Thyroid gland (tissue), 4 donors: ENCODE data around the gene KRT79. TPM values are rescaled to one million over a fixed set of nuclear protein-coding genes. Genes with fewer than 3 reads are reported as not detected.

Experiments used
- DNase-seq, 2 donors: peaks; one replicate each; pipeline ENCODE4 v3.0.0-alpha.2; 2019
- H3K27ac ChIP-seq, 3 donors: fragments of 200-600 bp; sonication (generic); 1 replicate in 2 of 3; 2 replicates in 1 of 3; pipeline ENCODE4 v1.5.1; 2016 to 2019; ENCODE audit warnings: mild to moderate bottlenecking in 1 of 3, moderate library complexity in 1 of 3
- H3K27me3 ChIP-seq: fragments of 200-600 bp; sonication (generic); one replicate; pipeline ENCODE4 v1.5.1; 2019
- H3K36me3 ChIP-seq, 2 donors: fragments of 200-600 bp; sonication (generic); one replicate each; pipeline ENCODE4 v1.5.1; 2016 to 2019
- H3K4me1 ChIP-seq, 2 donors: fragments of 200-600 bp; sonication (generic); one replicate each; pipeline ENCODE4 v1.5.1; 2017 to 2019
- H3K4me3 ChIP-seq, 3 donors: fragments of 200-600 bp; sonication (generic); replicated peaks in 1 of 3; 1 replicate in 2 of 3; 2 replicates in 1 of 3; pipeline ENCODE4 v1.5.1; 2016; ENCODE audit warnings: mild to moderate bottlenecking in 1 of 3
- H3K9me3 ChIP-seq: fragments of 200-600 bp; sonication (generic); one replicate; pipeline ENCODE4 v1.5.1; 2017
- CTCF ChIP-seq, 6 experiments: fragments of 200-600 bp in 3 of 6; fragments of 450-650 bp in 3 of 6; sonication (generic) in 3 of 6; IDR thresholded peaks; one replicate each; pipeline ENCODE4 v1.5.1; 2016 to 2019; ENCODE audit warnings: antibody characterized with exemption in 6 of 6, mild to moderate bottlenecking in 2 of 6, inconsistent platforms in 1 of 6, moderate library complexity in 1 of 6
- POLR2A ChIP-seq, 2 donors: fragments of 450-650 bp; IDR thresholded peaks; one replicate each; pipeline ENCODE4 v1.6.1; 2017; ENCODE audit warnings: antibody characterized with exemption in 2 of 2, mild to moderate bottlenecking in 2 of 2, moderate library complexity in 1 of 2
- WGBS, 2 donors: methylation state at CpG; one replicate each; pipeline ENCODE4 v1.1.5; 2017; 5-methylcytosine and 5-hydroxymethylcytosine counted together
- intact Hi-C: fragments of 100-400 bp; cut with DNase I; formaldehyde crosslinking; loops from one replicate; pipeline ENCODE4 v1.15.1; 2023
- total RNA-seq, 4 donors: library from RNA; depleted of rRNA; stranded (reverse); fragments of >200 nt; gene quantifications; one replicate each; pipeline ENCODE4 v1.2.3, GENCODE V29; 2016

Gene KRT79
- total RNA-seq, 4 donors from 2014 or later, result not detected

- Histone ChIP-seq H3K4me3 (no peak overlapping the region), H3K27ac (no peak overlapping the region), H3K9me3 (no peaks in the 10 kb centered on the region), H3K27me3 (no peaks in the 10 kb centered on the region), H3K36me3 (no peaks in the 10 kb centered on the region), H3K4me1 (peaks cover 0 to 14% of the 10 kb centered on the region in 2 donors)
- TF ChIP-seq CTCF (IDR thresholded peaks at IDR 0.05), result no peak
- TF ChIP-seq POLR2A (IDR thresholded peaks at IDR 0.05), result no peak
- WGBS, 2 donors, result 83 to 91% methylated on average over 5 of the region's 5 CpGs
- no peak for DNase-seq
- intact Hi-C loops, result no loop called here
These were observed 39.4 kb downstream of the KRT79 start for GRCh38 chr12:52794479-52795331.

GRCh38 chr12:52792185-52793029 is 41.7 kb downstream of the KRT79 start:
- no peaks in the 10 kb centered on the region for H3K27me3 ChIP-seq
- intact Hi-C loops, result no loop called here
- DNase-seq, result no peak
- H3K9me3 ChIP-seq, result no peaks in the 10 kb centered on the region
- TF ChIP-seq CTCF (IDR thresholded peaks at IDR 0.05) (no peak), POLR2A (IDR thresholded peaks at IDR 0.05) (no peak)
- H3K4me3 ChIP-seq, result no peak overlapping the region
- no peaks in the 10 kb centered on the region for H3K36me3 ChIP-seq
- 87 to 95% methylated on average over 9 of the region's 10 CpGs for WGBS, 2 donors
- peaks cover 2 to 17% of the 10 kb centered on the region in 2 donors for H3K4me1 ChIP-seq
- no peak overlapping the region for H3K27ac ChIP-seq

GRCh38 chr12:52791271-52792184 is 42.6 kb downstream of the KRT79 start:
- DNase-seq, result no peak
- intact Hi-C loops, result no loop called here
- no peak overlapping the region for H3K27ac ChIP-seq
- WGBS, 2 donors, result 93 to 94% methylated on average over 12 of the region's 12 CpGs
- no peak overlapping the region for H3K4me3 ChIP-seq
- TF ChIP-seq CTCF (IDR thresholded peaks at IDR 0.05) (no peak), POLR2A (IDR thresholded peaks at IDR 0.05) (no peak)
- H3K27me3 ChIP-seq, result no peaks in the 10 kb centered on the region
- no peaks in the 10 kb centered on the region for H3K36me3 ChIP-seq
- H3K4me1 ChIP-seq, result peaks cover 9 to 25% of the 10 kb centered on the region in 2 donors
- H3K9me3 ChIP-seq, result no peaks in the 10 kb centered on the region

GRCh38 chr12:52790427-52791270 is 43.5 kb downstream of the KRT79 start:
- Histone ChIP-seq H3K9me3 (no peaks in the 10 kb centered on the region), H3K4me3 (no peak overlapping the region), H3K4me1 (peaks cover 9 to 28% of the 10 kb centered on the region in 2 donors), H3K27ac (no peak overlapping the region), H3K27me3 (no peaks in the 10 kb centered on the region), H3K36me3 (no peaks in the 10 kb centered on the region)
- 76 to 87% methylated on average over 13 to 19 of the region's 19 CpGs for WGBS, 2 donors
- TF ChIP-seq CTCF (IDR thresholded peaks at IDR 0.05) (no peak), POLR2A (IDR thresholded peaks at IDR 0.05) (no peak)
- intact Hi-C loops, result no loop called here
- DNase-seq, result no peak
